ENCODE data around the gene EIF3F. TPM values are rescaled to one million over a fixed set of nuclear protein-coding genes. Genes with fewer than 3 reads are reported as not detected.

Gene EIF3F
- total and polyA plus RNA-seq, 2 of the 8 experiments (the other 6 are each of a cell fraction or from before 2014, with no cell fraction given), result 222 to 388 TPM

DNA sequence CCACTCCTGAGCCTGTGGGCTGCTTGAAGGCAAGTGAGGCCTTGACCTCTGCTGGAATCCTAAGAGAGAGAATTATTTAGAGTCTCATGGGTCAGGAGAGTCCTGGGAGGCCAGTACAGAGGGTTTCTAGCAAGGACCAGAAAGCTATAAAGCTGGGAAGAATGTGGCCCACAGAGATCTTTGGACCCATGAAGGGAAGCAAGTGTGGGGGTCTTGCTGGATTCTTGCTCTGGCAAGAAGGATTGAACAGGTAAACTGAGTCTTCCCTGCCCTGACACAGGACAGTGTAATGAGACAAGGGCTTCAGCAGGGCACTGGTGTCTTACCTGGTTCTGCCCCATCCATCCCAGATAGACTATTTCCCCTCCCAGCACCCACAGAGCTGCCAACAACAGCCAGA lies 18.4 kb downstream of the EIF3F start:
- Histone ChIP-seq H3K23ac (ENCODE audit: insufficient read length) (no peak overlapping the region), H2AFZ (ENCODE audit: low read length) (no peak overlapping the region), H2BK5ac (ENCODE audit: low read depth, low read length) (no peak overlapping the region), H3K27ac (ENCODE audit: low read depth, low read length) (no peak overlapping the region), H3K79me1 (ENCODE audit: low read depth, low read length) (no peaks in the 10 kb centered on the region), H4K91ac (replicated peaks; ENCODE audit: insufficient read length, low read length) (no peak overlapping the region), H3K9me3 (ENCODE audit: insufficient read depth in 2 of 2, low read depth in 1 of 2, low read length in 1 of 2) (no peaks in the 10 kb centered on the region), H3K27me3 (replicated peaks in 1 of 4; ENCODE audit: control insufficient read depth in 3 of 4, extremely low read depth in 1 of 4, insufficient read depth in 3 of 4, low read length in 3 of 4) (no peaks in the 10 kb centered on the region), H3K4me3 (ENCODE audit: extremely low read depth in 1 of 4, insufficient read depth in 2 of 4, low read depth in 3 of 4, low read length in 4 of 4) (no peak overlapping the region), H3K9ac (replicated peaks in 1 of 4; ENCODE audit: extremely low read depth in 1 of 4, low read depth in 3 of 4, low read length in 3 of 4) (no peak overlapping the region), H3K23me2 (ENCODE audit: low read depth, low read length) (no peaks in the 10 kb centered on the region), H4K5ac (ENCODE audit: insufficient read length, low read depth, low read length) (no peak overlapping the region), H2BK20ac (ENCODE audit: low read length) (no peak overlapping the region), H3K36me3 (ENCODE audit: control insufficient read depth in 2 of 4, insufficient read depth in 4 of 4, low read length in 3 of 4) (no peaks in the 10 kb centered on the region), H3K56ac (replicated peaks; ENCODE audit: insufficient read length, low read depth, low read length) (no peak overlapping the region), H3K18ac (ENCODE audit: extremely low read depth, low read length) (no peak overlapping the region), H2AK5ac (ENCODE audit: low read depth, low read length) (no peak overlapping the region), H2BK15ac (ENCODE audit: low read length) (no peak overlapping the region), H3K4me2 (ENCODE audit: insufficient read depth in 1 of 2, low read depth in 2 of 2, low read length in 2 of 2) (no peak overlapping the region), H3K79me2 (ENCODE audit: control insufficient read depth in 1 of 2, insufficient read depth in 2 of 2, low read length in 2 of 2) (no peaks in the 10 kb centered on the region), H3K4ac (replicated peaks; ENCODE audit: insufficient read length, low read depth, low read length) (no peak overlapping the region), H3K4me1 (replicated peaks in 1 of 4; ENCODE audit: control insufficient read depth in 3 of 4, insufficient read depth in 4 of 4, low read length in 3 of 4) (no peaks in the 10 kb centered on the region), H2BK120ac (replicated peaks; ENCODE audit: low read depth, low read length) (no peak overlapping the region), H2BK12ac (ENCODE audit: low read depth, low read length) (no peak overlapping the region), H3K14ac (ENCODE audit: insufficient read length) (no peak overlapping the region), H4K20me1 (replicated peaks in 1 of 2; ENCODE audit: control insufficient read depth in 1 of 2, insufficient read depth in 2 of 2, low read length in 2 of 2) (no peaks in the 10 kb centered on the region), H4K8ac (ENCODE audit: extremely low read depth, insufficient read depth, low read length) (no peak overlapping the region)
- no peak for FAIRE-seq
- DNase-seq (ENCODE audit: low read depth in 1 of 2, low spot score in 2 of 2), result no peak
- CTCF ChIA-PET (ENCODE audit: partially characterized antibody), result interaction anchor here (1.4 to 15.7 kb wide), 21 partner anchors 10 to 263 kb away, joined by 3 to 769 read pairs (median 8); partner anchors contain the start of gene TUB
- POLR2A ChIA-PET (ENCODE audit: partially characterized antibody), result interaction anchor here (1.2 to 2.9 kb wide), 6 partner anchors 10 to 94 kb away, joined by 3 to 15 read pairs (median 6); no protein-coding TSS in a partner anchor
- no peak for TF ChIP-seq RXRA (IDR thresholded peaks at IDR 0.05; ENCODE audit: insufficient read depth, low read depth, low read length)
- no peak for TF ChIP-seq BRCA1 (IDR thresholded peaks at IDR 0.05; ENCODE audit: low read depth, low read length)
- TF ChIP-seq TCF12 (IDR thresholded peaks at IDR 0.05; ENCODE audit: low read depth, low read length), result no peak

Measured in H1 (cell line).